HG02870 (cell line): Measurements from ENCODE around the gene KIF4B.
A peak's percentile ranks its signal among the peaks of the same experiment; 100 is the strongest.
"Not testable (repeated sequence)": the region's sequence is repeated elsewhere in the genome, so short reads cannot be mapped to it uniquely, and the experiment has no call there.

Source experiments
- ATAC-seq: cut with Tn5 transposase; IDR thresholded peaks from one replicate; pipeline ENCODE4 v1.9.1; 2021; ENCODE audit warnings: mild to moderate bottlenecking, moderate library complexity; ENCODE audit not compliant: unreplicated experiment

Gene KIF4B

GRCh38 chr5:155013526-155013925 is at the start of gene KIF4B:
KIF4B (plus strand) TSS chr5:155013755; CDS start chr5:155013860, 105 bp downstream.
- no peak for ATAC-seq

GRCh38 chr5:154966081-154966841 is 47.3 kb upstream of the KIF4B start:
- ATAC-seq = no peak

GRCh38 chr5:154966874-154967273 is 46.7 kb upstream of the KIF4B start:
- ATAC-seq = no peak

GRCh38 chr5:154967421-154968024 is 46.0 kb upstream of the KIF4B start:
- no peak for ATAC-seq

GRCh38 chr5:154968953-154969352 is 44.6 kb upstream of the KIF4B start:
- ATAC-seq = no peak

GRCh38 chr5:154970759-154971158 is 42.8 kb upstream of the KIF4B start:
- no peak for ATAC-seq

- no peak for ATAC-seq
These were observed 42.1 kb upstream of the KIF4B start for GRCh38 chr5:154971501-154971900.

- ATAC-seq = no peak
These were observed 41.0 kb upstream of the KIF4B start for GRCh38 chr5:154972476-154973080.

- not testable (repeated sequence) for ATAC-seq
These were observed 37.5 kb upstream of the KIF4B start for GRCh38 chr5:154976082-154976481.

GRCh38 chr5:154977409-154977808 is 36.1 kb upstream of the KIF4B start:
- peak; percentile 87 for ATAC-seq

GRCh38 chr5:154978294-154978693 is 35.3 kb upstream of the KIF4B start:
- ATAC-seq = not testable (repeated sequence)

GRCh38 chr5:154984946-154985516 is 28.5 kb upstream of the KIF4B start:
- no peak for ATAC-seq

GRCh38 chr5:154986151-154986550 is 27.4 kb upstream of the KIF4B start:
- ATAC-seq = no peak

GRCh38 chr5:154989626-154990025 is 23.9 kb upstream of the KIF4B start:
- ATAC-seq = no peak

- ATAC-seq = no peak
These were observed 20.1 kb upstream of the KIF4B start for GRCh38 chr5:154993461-154993860.

GRCh38 chr5:154995679-154996078 is 17.9 kb upstream of the KIF4B start:
- ATAC-seq = no peak

- no peak for ATAC-seq
These were observed 15.8 kb upstream of the KIF4B start for GRCh38 chr5:154997746-154998145.

GRCh38 chr5:154999865-155000264 is 13.7 kb upstream of the KIF4B start:
- peak; percentile 85 for ATAC-seq

GRCh38 chr5:155001523-155001922 is 12.0 kb upstream of the KIF4B start:
- no peak for ATAC-seq

GRCh38 chr5:155002722-155003121 is 10.8 kb upstream of the KIF4B start:
- not testable (repeated sequence) for ATAC-seq

GRCh38 chr5:155004138-155004744 is 9.3 kb upstream of the KIF4B start:
- no peak for ATAC-seq
